ENCODE data around the gene ZBTB42.

The ZBTB42 gene

DNA sequence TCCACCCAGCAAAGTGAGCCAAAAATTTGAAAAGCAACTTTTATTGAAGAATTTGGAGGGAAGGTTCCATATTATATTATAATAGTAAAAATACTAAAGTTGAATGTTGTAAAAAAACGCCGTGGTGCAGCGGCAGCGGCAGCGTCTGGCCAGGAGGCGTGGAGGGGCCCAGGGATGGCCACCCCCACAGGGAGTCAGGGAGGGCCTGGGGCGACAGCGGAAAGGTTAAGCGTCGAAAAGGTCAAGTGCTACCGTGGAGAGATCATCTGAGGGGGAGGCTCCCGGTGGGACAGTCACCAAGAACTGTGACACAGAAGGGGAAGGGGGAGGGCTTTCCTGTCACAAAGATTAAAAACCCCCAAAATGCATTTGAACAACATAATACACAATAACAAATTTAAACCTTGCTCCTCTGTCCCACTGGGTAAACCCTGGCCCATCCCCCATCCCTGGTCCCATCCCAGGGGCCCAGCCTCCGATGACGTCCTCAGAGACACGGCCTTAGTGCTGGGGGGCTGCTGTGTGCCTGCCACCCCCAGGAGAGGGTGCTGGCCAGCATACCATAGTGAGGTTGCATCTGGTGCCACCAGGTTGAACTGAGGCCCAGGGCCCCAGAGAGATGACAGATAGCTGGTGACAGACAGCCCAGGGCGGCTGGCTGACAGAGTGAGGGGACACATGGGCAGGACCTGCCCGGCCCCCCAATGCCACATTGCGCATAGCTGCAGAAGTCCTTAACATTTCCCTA is 31.4 kb upstream of the ZBTB42 start:
- no peak for DNase-seq (ENCODE audit: low spot score)

- no peak for DNase-seq (ENCODE audit: low spot score)
Measured at GRCh38 chr14:104770072-104770579, 30.8 kb upstream of the ZBTB42 start.

GRCh38 chr14:104770851-104771272 is 30.0 kb upstream of the ZBTB42 start:
- no peak for DNase-seq (ENCODE audit: low spot score)

DNA sequence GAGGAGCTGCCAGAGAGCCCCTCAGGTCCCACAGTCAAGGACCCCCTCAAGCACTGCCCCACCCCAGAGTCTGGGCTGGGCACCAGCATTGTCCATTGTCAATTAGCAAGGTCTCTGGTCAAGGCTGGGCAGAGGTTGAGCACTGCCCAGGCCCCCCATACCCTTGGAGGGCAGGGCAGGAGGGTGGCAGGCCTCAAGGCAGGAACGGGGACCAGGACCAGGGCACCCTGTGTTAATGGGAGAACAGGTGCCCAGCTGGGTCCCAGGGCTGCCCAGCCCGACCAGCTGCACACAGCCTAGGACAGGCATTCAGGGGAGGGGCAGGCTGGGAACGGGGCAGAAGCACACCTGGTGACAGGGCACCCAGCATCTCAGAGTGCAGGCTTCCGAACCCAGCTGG is 29.5 kb upstream of the ZBTB42 start:
- no peak for DNase-seq (ENCODE audit: low spot score)

DNA sequence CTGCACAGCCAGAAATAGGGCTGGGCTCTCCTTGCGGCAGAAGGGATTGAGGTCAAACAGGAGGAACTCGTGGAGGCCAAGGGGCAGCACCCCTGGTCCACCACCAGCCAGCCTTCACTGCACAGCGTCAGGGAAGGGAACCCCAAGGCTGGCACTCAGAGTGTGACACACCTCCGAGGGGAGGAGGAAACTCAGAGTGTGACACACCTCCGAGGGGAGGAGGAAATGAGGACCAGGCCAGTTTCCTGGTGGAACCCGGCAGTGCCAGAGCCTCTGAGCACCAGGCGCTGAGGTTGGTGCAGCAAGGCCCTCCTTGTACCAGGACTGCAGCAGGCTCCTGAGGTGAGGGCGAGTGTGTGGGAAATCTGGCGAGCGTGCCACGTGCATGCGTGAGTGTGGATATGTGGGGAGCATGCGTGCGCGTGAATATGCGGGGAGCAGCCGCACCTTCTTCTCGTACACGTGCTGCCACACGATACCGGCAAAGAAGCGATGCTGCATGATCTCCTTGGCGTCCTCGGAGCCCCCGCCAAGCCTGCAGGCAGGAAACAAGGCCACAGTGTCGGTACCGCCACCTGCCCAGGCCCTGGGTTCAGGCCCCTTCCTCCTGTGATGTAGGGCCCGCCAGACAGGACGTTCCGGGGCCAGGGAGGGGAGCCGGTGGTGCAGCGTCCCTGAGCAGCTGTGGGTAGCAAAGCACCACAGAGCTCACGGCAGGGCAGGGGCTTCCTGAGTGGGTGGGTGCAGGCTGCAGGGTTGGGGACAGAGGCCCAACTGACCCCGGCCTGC is 28.8 kb upstream of the ZBTB42 start:
- DNase-seq (ENCODE audit: low spot score) = no peak

GRCh38 chr14:104772707-104773504 is 28.0 kb upstream of the ZBTB42 start:
- DNase-seq (ENCODE audit: low spot score) = no peak

DNA sequence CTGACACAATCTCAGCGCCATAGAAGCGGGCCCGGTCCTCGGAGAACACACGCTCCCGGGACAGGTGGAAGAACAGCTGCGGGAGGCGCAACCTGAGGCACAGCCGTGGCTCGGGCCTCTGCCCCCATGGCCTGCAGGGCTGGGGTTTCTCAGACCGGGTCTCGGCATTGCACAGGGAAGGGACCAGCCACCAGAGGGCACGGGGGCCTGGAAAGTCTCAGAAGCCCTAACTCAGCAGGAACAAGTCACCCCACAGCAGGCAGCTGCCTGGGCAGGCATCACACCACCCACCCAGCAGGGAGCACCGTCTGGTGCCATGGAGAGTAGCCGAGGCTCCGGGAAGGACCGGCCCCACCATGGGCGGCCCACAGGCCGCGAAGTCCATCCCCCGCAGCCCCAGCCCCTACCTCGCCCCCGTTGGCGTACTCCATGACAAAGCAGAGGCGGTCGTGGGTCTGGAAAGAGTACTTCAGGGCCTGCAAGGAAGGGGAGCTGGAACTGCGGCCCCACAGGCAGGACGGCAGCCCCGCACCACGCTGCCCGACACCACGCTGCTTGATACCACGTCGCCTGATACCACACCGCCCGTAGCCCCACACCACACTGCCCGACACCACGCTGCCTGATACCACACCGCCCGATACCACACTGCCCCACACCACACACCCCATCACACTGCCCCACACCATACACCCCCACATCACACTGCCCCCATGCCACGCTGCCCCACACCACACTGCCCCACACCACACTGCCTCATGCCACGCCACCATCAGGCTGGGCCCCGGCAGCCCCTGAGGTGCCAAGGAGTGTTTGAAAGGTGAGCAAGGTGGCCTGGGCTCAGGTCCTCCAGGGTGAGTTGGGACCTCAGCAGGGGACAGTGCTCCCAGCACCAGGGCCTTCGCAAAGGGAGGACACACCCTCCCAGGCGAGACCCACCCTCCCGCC is 27.1 kb upstream of the ZBTB42 start:
- DNase-seq (ENCODE audit: low spot score) = no peak

- no peak for DNase-seq (ENCODE audit: low spot score)
Measured at GRCh38 chr14:104774453-104775072, 26.3 kb upstream of the ZBTB42 start.

GRCh38 chr14:104775073-104775489 is 25.8 kb upstream of the ZBTB42 start:
- DNase-seq (ENCODE audit: low spot score) = no peak

- no peak for DNase-seq (ENCODE audit: low spot score)
Measured at GRCh38 chr14:104776481-104776880, 24.4 kb upstream of the ZBTB42 start.

DNA sequence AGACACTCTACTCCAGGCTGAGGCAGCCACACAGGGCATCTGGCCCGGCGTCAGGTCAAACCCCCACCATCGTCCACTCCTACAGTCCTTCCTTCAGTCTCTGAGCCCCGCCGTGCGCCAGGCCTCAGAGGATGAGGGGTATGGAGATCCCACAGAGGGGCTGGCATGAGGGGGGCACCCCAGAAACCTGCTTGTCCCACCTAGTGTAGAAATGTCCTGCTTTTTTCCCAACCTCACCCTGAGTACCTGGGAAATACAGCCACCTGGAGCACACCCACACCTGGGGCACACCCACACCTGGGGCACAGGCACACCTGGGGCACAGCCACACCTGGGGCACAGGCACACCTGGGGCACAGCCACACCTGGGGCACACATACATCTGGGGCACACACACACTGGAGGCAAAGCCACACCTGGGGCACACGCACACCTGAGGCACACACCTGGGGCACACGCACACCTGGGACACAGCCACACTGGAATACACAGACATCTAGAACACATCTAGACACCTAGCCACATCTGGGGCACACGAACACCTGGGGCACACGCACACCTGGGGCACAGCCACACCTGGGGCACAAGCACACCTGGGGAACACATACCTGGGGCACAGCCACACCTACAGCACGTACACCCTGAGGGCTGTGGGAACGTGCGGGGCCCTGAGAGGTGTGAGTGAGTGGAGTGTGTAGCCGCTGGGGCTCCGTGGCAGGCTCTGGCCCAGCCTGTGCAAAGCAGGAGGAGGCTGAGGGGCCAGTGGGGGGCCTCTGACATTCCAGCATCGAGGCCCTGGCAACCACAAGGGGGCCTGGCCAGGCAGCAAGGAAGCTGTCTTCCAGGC is 23.7 kb upstream of the ZBTB42 start:
- DNase-seq (ENCODE audit: low spot score) = no peak

DNA sequence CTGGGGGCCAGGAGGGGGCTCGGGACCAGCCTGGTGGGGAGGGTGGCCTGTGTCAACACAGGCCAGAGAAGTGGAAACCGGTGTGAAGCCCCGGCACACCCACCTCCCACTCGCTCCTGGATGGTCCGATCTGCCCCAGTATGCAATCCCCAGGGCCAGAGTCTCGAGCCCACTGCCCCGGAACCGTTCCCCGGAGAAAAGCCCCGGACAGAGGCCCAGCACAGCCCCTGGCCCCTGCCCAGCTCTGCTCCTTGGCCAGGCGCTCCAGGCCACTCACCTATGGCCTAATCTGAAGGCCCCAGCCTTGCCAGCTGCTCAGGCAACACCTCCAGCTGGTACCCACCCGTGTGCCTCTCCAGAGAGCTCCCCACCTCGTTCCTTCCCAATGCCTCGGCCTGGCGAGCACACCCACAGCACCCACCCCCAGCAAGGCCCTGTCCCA is 23.1 kb upstream of the ZBTB42 start:
- DNase-seq (ENCODE audit: low spot score) = no peak

- no peak for DNase-seq (ENCODE audit: low spot score)
Measured at GRCh38 chr14:104778694-104779331, 22.1 kb upstream of the ZBTB42 start.

DNA sequence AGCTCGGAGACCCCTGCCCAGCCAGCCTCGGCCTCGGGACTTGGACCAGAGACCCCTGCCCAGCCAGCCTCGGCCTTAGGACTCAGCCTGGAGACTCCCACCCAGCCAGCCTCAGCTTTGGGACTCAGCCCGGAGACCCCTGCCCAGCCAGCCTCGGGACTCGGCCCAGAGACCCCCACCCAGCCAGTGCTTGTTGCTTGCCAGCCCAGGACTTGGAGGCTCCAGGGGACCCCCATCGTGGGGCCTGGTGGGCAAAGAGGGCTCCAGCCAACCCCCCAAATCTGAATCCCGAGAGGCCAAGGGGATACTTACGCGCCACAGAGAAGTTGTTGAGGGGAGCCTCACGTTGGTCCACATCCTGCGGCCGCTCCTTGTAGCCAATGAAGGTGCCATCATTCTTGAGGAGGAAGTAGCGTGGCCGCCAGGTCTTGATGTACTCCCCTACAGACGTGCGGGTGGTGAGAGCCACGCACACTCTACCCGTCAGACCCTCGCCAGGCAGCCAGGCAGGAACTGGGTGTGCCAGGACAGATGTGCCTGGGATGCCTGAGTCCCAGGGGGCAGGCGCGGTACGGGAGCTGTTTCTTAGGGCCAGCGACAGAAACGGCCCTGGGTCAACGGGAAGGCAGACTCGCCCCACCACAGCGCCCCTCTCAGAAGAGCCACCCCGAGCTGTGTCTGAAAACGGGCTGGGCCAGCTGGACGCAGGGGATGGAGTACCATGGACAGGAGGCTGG is 21.0 kb upstream of the ZBTB42 start:
- DNase-seq (ENCODE audit: low spot score) = no peak

DNA sequence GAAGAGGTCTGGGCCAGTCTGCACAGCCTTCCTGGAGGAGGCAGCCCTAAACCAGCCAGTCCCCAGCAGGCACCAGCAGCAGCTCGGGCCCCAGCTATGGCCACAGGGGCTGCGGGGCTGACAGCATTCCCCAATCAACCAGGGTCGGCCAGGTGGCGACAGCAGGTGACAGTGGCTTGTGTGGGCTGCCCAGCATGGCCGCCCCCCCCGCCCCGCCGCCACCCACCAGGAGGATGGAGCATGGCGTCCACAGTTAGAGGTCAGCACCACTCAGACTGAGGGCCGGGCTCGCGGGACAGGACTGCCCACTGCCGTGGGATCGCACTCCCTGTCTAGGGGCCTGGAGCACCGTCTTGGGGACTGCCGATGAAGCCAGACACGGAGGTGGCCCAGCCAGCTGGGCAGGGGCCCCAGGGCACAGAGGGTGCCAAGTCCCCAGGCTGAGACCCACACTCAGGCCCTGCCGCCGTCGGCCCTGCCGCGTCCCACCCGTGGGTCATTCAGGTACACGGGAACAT is 20.3 kb upstream of the ZBTB42 start:
- DNase-seq (ENCODE audit: low spot score) = no peak

DNA sequence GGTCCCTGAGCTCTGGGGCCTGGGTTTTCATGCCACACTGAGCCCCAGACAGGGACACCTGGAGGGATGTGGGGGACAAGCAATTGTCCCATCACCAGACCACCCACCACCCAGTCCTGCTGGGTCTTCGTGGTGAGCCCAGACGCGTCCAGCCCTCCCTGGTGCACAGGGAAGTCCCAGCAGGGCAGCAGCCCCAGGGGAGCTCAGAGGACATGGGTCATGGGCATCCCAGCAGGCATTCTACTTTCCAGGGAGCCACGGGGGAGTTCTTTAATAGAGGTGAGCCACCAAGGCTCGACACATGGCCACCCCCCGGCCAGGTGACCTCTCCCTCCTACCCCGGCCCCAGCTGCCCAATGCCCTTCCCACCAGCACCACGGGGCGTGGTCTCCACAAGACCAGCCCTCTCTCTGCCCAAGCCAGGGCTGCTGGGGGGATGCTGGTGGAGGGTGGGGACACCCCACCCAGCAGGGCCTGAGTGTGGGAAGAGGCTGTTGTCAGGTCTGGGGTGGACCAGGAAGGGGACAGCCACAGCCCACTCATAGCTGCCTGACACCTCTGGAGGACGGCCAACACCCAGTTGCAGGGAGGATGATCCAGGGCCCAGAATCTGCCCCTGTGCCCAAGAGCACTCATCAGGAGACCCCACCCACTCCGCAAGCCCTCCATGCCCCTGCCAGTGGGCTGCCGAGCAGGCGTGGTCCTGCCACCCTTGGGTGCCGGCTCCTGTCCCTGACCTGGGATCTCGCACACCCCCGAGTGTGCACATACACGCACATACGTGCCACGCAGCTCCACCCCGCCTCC is 19.4 kb upstream of the ZBTB42 start:
- no peak for DNase-seq (ENCODE audit: low spot score)

GRCh38 chr14:104782086-104782807 is 18.7 kb upstream of the ZBTB42 start:
- DNase-seq (ENCODE audit: low spot score) = no peak

Data from D341Med (cell line).